GM21717 (cell line): ENCODE measurements around the gene TMCC1.
"Not testable (repeated sequence)": the region's sequence is repeated elsewhere in the genome, so short reads cannot be mapped to it uniquely, and the experiment has no call there.

Experiments used
- ATAC-seq: cut with Tn5 transposase; IDR thresholded peaks from one replicate; pipeline ENCODE4 v1.9.1; 2021; ENCODE audit warnings: mild to moderate bottlenecking, moderate library complexity; ENCODE audit not compliant: unreplicated experiment

Gene TMCC1

DNA sequence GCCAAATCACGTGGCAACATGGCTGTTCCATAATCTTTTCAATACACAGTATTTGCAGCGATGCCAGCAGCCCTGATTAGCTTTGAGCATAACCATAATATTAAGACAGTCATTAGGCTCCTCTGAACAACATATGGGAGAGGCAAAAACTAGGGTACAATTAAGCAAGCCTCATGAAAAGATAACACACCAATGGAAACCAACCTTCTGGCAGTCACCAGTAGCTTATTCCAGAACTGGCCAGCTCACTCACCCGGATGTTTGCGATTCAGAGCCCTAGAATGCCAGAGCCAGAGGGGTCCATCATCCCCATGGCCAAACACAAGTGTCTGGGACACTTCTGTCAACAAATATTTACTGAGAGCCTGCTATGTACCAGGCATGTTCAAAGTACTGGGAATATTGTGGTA lies 238.2 kb downstream of the TMCC1 start:
- ATAC-seq: no peak

DNA sequence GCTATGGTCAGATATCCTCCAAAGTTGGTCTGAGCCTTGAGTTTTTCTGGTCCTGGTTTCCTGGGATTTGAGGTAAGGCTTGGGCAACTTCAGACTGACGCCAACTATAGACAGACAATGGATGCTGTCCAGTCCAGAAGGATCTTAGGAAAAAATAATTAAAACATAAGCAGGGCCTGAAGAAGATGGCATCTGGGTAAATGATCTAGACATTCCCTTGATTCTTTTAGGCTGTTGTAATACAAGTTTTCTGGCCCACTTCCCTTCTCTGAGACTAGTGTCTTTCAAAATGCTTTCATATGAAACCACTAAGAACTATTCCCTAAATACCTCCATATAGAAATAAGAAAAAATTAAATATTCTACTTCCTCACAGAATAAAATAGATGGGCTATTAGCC lies 239.4 kb downstream of the TMCC1 start:
- no peak for ATAC-seq

DNA sequence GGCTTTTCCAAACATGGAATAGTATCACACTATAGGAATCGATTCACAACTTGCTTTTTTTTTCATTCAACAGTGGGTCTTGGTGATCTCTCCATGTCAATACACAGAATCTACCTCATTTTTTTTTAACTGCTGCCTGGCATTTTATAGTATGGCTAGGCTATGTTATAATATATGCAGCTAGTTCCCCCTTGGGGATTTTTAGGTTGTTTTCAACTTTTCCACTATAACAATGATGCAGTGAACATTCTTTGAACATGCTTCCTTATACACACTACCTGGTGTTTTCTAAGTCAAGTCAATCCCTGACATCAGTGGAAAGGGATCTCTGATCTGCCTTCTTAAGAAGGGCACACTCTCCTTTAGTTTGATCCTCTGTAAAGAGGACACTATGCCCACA lies 240.5 kb downstream of the TMCC1 start:
- no peak for ATAC-seq

DNA sequence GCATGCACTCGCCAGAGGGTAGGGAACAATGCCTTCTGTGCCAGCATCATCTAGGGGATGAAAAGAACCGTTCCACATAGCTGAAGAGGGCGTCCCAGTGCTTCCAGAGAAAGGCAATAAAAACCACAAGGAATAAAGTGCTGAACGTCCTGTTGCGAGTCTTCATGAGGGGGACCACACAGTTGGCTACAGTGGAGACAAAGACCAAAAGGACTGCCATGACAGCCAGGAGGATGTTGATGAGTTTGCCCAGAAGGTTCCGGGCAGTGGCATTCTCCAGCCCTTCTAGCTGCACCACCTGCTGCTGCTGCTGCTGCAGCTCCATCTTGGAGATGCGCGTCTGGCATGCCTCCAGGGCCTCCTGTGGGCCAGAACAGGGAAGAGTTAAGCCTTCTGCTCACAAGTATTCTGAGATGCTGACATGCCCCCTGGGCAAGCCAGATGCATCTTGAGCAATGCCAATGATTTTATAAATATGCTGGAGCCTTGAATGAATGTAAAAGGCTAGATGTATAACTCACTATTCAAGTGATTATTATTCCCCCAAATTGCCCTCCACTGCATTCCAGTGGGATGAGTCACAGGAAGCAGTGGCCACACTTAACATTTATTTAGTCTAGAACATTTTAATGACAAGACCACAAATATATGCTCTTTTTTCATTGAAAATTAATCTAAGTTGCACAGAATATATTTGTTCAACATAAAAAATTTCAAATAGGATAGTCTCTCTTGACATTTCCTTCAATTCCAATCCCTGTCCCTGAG lies 241.9 kb downstream of the TMCC1 start:
- ATAC-seq: no peak

DNA sequence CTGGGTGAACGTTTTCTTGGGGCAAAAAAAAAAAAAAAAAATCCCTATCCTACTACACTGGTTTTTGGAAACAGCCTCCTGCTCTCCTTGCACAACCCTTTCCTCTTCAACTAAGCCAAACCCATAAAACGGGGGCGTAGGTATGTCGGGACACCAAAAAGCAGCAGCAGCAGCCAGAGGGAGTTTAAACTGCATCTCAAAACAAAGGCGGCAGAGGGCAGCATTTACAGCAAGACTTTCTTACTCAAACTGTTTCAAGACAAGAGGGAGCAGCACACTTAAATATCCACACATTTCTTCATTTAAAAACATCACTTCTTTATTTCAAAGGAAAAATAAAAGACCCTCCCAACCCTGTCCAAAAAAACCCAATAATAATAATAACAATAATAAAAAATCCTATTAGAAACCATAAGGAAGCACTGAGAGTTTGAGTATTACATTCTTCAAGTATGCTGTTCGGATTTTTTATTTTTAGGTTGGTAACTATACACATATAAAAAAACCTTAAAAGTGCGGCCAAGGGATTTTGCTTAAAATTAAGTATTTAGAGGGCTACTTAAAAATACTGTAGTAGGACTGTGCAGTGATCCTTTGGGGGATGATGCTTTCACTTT lies 243.1 kb downstream of the TMCC1 start:
- no peak for ATAC-seq

DNA sequence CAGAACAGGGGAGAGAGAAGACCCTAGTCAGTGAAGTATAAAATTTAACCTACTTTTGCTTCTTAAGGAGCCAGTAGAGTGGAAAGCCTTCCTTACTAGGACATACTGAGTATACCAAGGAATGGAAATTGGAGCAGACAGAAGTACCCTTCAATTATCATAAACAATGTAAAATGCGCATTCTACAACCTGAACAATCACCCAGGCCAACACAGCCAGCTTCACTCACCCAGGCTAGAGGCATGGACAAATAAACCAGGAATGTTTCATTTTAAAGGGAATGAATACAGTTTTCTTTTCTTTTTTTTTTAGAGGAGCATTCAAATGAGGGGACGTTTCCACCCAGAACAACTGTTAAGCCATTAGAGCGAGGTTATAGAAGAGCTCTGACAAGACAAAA lies 245.1 kb downstream of the TMCC1 start:
- no peak for ATAC-seq

DNA sequence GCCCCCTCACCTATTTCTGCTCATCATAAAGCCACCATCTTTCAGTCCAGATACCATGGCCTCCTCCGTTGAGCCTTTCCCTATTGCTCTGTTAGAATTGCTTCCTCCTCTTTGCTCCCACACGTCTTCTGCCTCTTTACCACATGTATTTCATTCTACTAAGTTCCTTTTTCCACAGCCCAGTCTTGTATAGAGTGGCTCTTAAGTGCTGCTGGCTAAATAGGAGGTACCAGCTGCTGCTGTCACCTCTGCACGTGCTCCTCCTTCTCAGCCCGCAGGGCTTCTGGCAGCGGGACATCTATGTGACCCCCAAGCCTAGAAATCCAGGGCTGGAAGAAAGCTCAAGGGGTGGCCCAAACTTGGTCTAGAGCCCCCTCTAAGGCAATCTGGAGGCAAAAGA lies 248.2 kb downstream of the TMCC1 start:
- ATAC-seq: no peak

DNA sequence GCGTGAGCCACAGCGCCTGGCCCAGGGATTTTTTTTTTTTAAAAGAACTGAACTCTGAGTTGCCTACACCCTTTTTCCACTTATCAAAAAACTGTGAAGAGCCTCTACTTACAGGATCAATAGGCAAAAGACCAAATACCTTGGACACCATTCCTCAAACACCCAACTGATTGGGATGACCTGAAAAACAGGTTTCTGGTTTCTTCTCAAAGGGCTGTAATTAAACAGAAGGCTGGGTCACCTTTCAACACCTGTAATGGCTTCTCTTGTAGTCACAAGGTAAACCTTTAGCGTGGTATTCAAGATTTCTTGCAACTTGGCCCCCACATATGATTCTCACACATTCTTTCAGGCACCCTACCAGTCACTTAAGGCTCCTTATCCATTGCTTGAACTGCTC lies 248.7 kb downstream of the TMCC1 start:
- no peak for ATAC-seq

DNA sequence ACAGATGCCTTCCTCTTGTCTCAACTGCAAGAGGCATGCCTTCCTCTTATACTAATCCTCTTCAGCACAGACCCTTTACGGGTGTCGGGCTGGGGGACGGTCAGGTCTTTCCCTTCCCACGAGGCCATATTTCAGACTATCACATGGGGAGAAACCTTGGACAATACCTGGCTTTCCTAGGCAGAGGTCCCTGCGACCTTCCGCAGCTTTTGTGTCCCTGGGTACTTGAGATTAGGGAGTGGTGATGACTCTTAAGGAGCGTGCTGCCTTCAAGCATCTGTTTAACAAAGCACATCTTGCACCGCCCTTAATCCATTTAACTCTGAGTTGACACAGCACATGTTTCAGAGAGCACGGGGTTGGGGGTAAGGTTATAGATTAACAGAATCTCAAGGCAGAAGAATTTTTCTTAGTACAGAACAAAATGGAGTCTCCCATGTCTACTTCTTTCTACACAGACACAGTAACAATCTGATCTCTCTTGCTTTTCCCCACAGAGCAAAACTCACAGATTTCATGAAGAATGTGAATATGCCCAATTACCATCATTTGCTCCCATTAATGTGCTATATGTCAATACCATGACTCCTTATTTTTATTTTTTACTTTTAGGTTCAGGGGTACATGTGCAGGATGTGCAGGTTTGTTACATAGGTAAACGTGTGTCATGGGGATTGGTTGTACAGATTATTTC lies 251.8 kb downstream of the TMCC1 start:
- not testable (repeated sequence) for ATAC-seq

DNA sequence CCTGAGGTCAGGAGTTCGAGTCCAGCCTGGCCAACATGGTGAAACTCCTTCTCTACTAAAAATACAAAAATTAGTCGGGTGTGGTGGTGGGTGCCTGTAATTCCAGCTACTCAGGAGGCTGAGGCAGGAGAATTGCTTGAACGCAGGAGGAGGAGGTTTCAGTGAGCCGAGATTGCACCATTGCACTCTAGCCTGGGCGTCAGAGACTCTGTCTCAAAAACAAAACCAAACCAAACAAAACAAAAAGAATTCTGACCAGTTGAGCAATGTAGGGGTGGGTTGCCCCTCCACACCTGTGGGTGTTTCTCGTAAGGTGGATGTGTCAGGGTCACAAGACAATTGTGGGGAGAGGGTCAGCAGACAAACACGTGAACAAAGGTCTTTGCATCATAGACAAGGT lies 252.5 kb downstream of the TMCC1 start:
- ATAC-seq: not testable (repeated sequence)

DNA sequence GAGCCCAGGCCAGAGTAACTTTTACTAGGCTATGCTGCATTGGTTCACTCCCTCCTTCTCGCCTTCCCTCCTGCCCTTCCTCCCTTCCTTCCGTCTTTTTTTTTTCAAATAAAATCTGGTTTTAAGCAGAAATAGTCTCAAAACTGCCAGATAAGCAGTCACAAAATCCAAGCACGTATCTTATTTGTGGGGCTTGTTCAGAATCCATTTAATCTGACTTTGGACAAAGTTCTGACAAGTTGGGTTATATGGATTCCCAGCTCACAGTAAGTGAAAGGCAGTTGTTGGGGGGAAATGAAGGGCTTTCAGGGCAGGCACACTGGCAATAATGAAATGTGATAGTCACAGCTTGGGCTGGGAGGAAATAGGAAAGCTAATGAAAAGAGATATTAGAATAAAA lies 255.0 kb downstream of the TMCC1 start:
- no peak for ATAC-seq

DNA sequence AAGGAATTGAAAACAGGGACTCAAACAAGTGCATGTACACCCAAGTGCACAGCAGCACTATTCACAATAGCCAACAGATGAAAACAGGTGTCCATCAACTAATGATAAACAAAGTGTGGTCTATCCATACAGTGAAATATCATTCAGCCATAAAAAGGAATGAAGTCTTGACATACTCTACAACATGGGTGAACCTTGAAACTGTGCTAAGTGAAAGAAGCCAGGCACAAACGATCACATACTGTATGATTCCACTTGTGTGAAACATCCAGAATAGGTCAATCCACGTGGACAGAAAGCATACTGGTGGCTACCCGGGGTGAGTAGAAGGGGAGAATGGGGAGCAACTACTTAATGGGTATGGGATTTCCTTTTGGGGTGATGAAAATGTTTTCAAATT lies 257.4 kb downstream of the TMCC1 start:
- ATAC-seq: no peak

DNA sequence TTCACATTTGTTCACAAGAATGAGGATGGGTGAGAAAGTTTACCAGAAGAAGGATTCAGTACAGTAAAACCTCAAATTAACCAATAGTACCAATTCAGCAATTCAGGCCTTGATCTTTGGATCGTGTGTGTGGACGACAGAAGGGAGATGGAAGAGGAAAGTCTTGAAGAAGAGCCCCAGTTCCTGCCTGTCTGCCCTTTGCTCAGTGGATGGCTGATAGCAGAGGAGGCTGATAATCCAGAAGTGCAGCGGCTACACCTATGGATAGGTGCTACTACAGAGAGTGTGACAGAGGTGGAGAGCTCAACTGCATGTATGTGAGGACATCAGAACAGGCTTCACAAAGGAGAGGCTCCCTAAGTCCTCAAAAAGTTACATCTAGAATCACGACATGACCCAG lies 257.9 kb downstream of the TMCC1 start:
- ATAC-seq: no peak

DNA sequence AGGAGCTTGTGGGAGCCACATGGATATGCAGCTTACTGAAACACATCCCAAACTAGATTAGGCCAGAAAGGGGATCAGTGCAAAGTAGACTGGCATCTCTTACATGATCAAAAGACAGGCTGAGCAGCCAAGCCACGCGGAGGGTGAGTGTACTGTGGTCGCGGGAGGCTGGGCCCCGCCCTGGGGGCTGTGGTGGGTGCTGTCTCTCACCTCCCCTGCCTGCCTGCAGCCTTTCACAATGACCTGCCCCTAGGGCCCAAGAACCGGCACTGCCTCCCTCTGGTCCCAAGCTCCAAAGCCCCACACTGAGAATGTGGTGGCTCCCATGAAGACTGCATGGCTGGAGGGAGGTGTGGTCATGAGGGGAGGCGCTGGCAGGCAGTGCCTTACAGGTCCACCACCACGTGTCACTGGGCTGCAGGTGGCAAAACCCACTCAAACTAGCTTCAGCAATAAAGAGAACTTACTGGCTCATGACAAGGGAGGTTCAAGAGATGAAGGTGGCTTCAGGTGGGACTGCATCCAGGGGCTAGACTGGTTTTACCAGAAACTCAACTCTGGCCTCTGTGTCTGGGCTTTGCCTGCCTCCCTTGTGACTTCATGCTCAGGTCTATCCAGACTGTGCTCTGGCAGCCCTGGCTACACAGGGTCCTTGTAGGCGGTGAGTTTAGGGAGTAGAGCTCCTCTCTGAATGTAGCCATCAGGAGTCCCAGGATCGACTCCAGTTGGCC lies 259.6 kb downstream of the TMCC1 start:
- no peak for ATAC-seq

DNA sequence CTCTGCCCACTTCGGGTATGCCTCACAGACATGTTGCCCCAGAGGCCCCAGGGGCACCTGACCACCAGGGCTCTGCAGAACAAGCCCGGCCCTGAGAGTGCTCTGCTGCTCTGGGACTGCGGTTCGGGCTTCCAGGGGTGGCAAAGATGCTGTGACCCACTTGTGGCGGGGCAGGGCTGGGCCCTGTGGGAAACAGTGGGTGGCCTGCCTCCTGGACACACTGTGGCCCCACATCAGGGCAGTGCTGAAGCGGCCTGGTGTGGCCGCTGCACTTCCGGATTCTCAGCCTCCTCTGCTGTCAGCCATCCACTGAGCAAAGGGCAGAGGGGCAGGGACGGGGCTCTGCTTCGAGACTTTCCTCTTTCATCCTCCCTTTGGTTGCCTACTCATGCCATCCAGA lies 260.5 kb downstream of the TMCC1 start:
- ATAC-seq: no peak

DNA sequence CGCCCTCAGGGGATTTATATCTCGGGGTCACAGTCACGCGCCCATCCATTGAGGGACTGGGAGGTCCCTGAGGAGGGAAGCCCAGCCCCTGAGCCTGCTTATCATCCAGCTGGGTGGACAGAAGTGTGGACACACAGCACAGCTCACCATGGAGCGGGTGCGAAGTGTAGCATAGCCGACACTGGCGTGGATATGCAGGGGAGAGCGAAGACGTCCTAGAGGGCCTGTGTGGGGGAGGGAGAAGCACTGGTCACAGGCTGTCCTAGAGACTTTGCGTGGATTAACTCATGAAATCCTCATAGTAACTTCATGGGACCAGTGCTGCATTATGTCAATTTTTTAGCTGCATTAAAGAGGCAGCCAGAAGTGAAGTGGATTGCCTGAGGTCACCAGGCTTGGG lies 261.0 kb downstream of the TMCC1 start:
- ATAC-seq: no peak

DNA sequence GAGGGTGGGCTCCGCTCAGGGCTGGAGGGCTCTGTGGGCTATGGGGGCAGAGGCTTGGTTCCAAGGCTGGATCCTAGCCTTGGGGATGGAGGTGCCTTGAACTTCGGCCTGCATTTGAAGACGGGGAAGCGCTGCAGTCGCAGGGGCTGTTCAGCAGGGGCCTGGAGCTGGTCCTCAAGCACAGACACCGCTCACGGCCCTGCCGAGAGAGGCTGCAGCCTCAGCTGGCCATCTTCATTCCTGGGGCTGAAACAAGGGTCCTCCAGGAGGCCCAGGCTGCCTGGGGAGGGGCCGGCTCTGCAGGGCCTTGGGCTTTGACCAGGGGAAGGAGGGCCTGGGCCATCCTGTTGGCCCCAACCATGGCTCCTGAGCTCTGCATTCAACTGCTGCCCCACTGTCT lies 261.5 kb downstream of the TMCC1 start:
- no peak for ATAC-seq

DNA sequence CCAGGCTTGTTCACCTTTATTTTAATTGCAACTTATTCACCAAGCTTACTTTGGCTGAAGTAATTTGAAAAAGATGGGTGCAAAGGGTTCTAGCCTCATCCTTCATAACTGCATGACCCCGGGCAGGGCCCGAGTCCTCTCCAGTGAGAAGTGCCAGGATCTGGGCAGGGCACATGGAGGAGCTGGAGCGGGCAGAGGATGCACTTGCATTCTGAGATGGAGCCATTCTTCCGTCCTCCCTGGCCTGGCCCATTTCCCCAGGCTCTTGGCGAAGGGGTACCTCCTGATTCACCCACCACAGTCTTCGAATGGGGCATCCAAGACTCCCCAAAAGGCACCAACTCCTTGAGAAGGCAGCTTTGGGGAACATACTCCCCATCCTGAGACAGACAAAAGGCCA lies 264.5 kb downstream of the TMCC1 start:
- no peak for ATAC-seq

DNA sequence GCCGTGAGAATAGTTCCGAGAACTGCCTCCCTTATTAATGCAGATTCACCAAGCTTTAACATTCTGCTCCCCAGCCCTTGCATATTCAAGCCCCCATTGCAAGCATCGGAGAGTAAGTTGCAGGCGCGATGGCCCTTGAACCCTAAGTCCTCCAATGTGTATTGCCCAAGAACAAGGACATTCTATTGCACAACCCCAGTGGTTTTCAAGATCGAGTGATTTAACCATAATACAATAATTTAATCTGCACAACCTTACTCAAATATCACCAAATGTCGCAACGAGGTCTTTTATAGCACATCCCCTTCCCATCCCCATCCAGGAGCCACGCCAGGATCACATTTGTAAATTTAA lies 265.4 kb downstream of the TMCC1 start:
- no peak for ATAC-seq

DNA sequence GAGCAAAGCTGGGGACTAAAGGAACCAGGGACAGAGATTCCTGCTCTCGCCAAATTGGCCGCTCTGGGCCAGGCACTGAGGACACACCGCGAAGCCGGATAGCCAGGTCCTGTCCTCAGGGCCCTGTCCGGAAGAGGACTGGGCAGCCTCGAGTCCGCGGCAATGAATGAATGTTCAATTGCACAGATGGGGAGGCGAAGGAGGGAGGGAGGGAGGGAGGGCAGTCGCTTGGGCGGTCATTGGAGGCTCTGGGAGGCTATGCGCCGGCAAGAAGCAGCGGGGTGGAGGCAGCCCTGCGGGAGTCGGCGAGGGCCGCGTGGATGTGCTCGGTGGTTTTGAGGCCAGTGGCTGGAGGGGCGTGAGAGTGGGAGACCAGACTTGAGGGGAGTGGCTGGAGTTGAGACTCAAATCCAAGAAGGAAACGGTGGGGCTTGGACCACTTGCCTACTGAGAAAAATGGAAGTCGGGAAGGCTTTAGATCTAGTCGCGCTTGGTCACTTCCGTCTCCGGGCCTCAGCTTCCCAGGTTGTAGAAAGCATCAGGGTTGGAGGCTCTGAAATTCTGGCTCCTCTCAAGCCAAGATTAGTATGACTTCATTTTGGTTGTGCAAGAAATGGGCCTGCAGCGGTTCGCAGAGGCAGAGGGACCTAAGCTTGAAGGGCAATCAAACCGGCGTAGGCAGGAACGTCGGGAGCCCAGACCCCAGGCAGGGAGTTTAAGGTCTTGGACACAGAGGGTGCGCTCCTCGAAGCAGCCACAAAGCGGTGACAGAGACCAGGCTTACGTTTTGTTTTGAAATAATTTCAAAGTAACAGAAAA lies 266.0 kb downstream of the TMCC1 start:
- peak; percentile 21 for ATAC-seq
